ENCODE data around the gene TRAP1. TPM values are rescaled to one million over a fixed set of nuclear protein-coding genes. Genes with fewer than 3 reads are reported as not detected.

TRAP1 gene
- total and polyA plus RNA-seq, 2 experiments from 2014 or later, result 143 to 228 TPM

- DNase-seq (ENCODE audit: low spot score), result no peak
- peak overlapping the region; percentile 37; the same call in 1 of the 2 replicates for H3K27ac Mint-ChIP-seq
- H3K36me3 Mint-ChIP-seq (ENCODE audit: low read depth), result peaks cover 5% of the 10 kb centered on the region; the same call in 2 of the 3 replicates
- H3K9me2 ChIP-seq (ENCODE audit: insufficient read depth), result no peaks in the 10 kb centered on the region
- H3K4me3 ChIP-seq, result no peak overlapping the region
- peaks cover 42% of the 10 kb centered on the region for H3K4me1 Mint-ChIP-seq
- TF ChIP-seq ZNF331 (CRISPR knock-in tag; IDR thresholded peaks at IDR 0.05; ENCODE audit: low read depth) (no peak), JUNB (IDR thresholded peaks at IDR 0.05; ENCODE audit: unreplicated experiment) (no peak), POLR2AphosphoS5 (IDR thresholded peaks at IDR 0.05; ENCODE audit: low read depth) (no peak), ZNF114 (CRISPR knock-in tag; IDR thresholded peaks at IDR 0.05) (no peak), NANOG (IDR thresholded peaks at IDR 0.05; ENCODE audit: borderline replicate concordance) (no peak), CREB1 (CRISPR knock-in tag; IDR thresholded peaks at IDR 0.05; ENCODE audit: low read depth) (no peak), STAT1 (IDR thresholded peaks at IDR 0.05; ENCODE audit: unreplicated experiment) (no peak), EZH2 (IDR thresholded peaks at IDR 0.05; ENCODE audit: low read depth, unreplicated experiment) (no peak), ZNF462 (CRISPR knock-in tag; IDR thresholded peaks at IDR 0.05) (no peak), CTCF (conservative IDR thresholded peaks at IDR 0.05; ENCODE audit: low read depth in 2 of 2) (no peak), REST (IDR thresholded peaks at IDR 0.05; ENCODE audit: unreplicated experiment) (no peak), EZH2phosphoT487 (IDR thresholded peaks at IDR 0.05; ENCODE audit: unreplicated experiment) (no peak), ETS1 (IDR thresholded peaks at IDR 0.05) (no peak)
- 0 out of 2 replicates have a peak overlapping the region, but pooled peaks have one; percentile 0 for H3K27ac ChIP-seq (ENCODE audit: low read depth)
- H3K79me2 ChIP-seq (replicated peaks; ENCODE audit: insufficient read depth), result peaks cover 11% of the 10 kb centered on the region; the same call in 1 of the 2 replicates
- H3F3A ChIP-seq (replicated peaks; ENCODE audit: low read depth), result peaks cover 3% of the 10 kb centered on the region; the same call in 1 of the 2 replicates
- H3K9me3 Mint-ChIP-seq, result peaks cover 8% of the 10 kb centered on the region; the same call in 2 of the 3 replicates
- no peaks in the 10 kb centered on the region for H3K36me3 ChIP-seq (ENCODE audit: insufficient read depth)
- peaks cover 21% of the 10 kb centered on the region for H3K4me1 ChIP-seq (ENCODE audit: insufficient read depth)
- H3K27me3 Mint-ChIP-seq (ENCODE audit: insufficient read depth, low read depth, poor library complexity), result peaks cover 10% of the 10 kb centered on the region
- H4K20me1 ChIP-seq (replicated peaks; ENCODE audit: insufficient read depth), result peaks cover 5% of the 10 kb centered on the region; the same call in 1 of the 2 replicates
- H3K4me3 Mint-ChIP-seq, result no peak overlapping the region
- ATAC-seq, result no peak
- no peaks in the 10 kb centered on the region for H3K27me3 ChIP-seq (ENCODE audit: insufficient read depth)
- H3K4me2 ChIP-seq, result no peak overlapping the region
- no peak overlapping the region for H2AFZ ChIP-seq
Observed at GRCh38 chr16:3640207-3640606, 77.1 kb downstream of the TRAP1 start.
